HCT116 (cell line): Measurements from ENCODE around the gene GAL3ST2. TPM values are rescaled to one million over a fixed set of nuclear protein-coding genes. Genes with fewer than 3 reads are reported as not detected.

ENCODE experiments used
- ATAC-seq: fragments of 200-7000 bp; cut with Tn5 transposase; 2 replicates; pipeline ENCODE4 v1.9.1; 2020; ENCODE audit warnings: mild to moderate bottlenecking, moderate library complexity
- BruUV-seq: library from RNA; stranded (reverse); fragments of 400-500 nt; replicated peaks from 2 replicates; lab custom pipeline; 2021; lab: Mats Ljungman, UMichigan
- CTCF ChIA-PET: fragments of 300-600 bp; sonication (Branson Sonifier 250); formaldehyde crosslinking; loops from one replicate; lab custom pipeline; 2021; ENCODE audit warnings: antibody characterized with exemption; lab: Charles Lee
- POLR2A ChIA-PET: fragments of 300-600, 350-600 bp; sonication (Branson Sonifier 250); formaldehyde crosslinking; loops from one replicate; lab custom pipeline; 2021; ENCODE audit warnings: antibody characterized with exemption; lab: Charles Lee
- RAD21 ChIA-PET, 2 experiments: fragments of 300-600 bp; sonication (Branson Sonifier 250); formaldehyde crosslinking; loops; one replicate each; lab custom pipeline; 2023; ENCODE audit warnings: low total read pairs in 2 of 2; ENCODE audit not compliant: uncharacterized antibody in 2 of 2, unreplicated experiment in 2 of 2, low non-redundant PET in 1 of 2; lab: Charles Lee
- DNase-seq: peaks from one replicate; pipeline ENCODE4 v3.0.0-alpha.2; 2010; ENCODE audit warnings: low read depth, low spot score
- H2AFZ ChIP-seq: fragments of 200-600 bp; shearing (Covaris generic), sonication (generic); 2 replicates; pipeline ENCODE4 v1.6.1; 2017; ENCODE audit warnings: low read depth, mixed run types, mixed read lengths, antibody characterized with exemption, low read length; ENCODE audit not compliant: poor library complexity, severe bottlenecking
- H3K27ac ChIP-seq: 2 replicates; pipeline ENCODE4 v1.5.1; 2012; ENCODE audit warnings: low read depth, low read length
- H3K27me3 ChIP-seq: fragments of 200-600 bp; sonication (generic); 2 replicates; pipeline ENCODE4 v1.6.1; 2016; ENCODE audit warnings: mixed run types, low read length, mixed read lengths; ENCODE audit not compliant: insufficient read depth
- H3K36me3 ChIP-seq, 2 experiments: fragments of 200-500 bp in 1 of 2; fragments of 200-600 bp in 1 of 2; sonication (Bioruptor generic) in 1 of 2; sonication (generic) in 1 of 2; 2 replicates each; pipeline versions ENCODE4 v1.5.1 to v1.6.1; 2014 to 2016; ENCODE audit warnings: low read length in 2 of 2, inconsistent platforms in 1 of 2, mixed read lengths in 1 of 2, mixed run types in 1 of 2; ENCODE audit not compliant: insufficient read depth in 2 of 2, control insufficient read depth in 1 of 2
- H3K4me1 ChIP-seq, 2 experiments: fragments of 200-600 bp in 1 of 2; sonication (generic) in 1 of 2; 2 replicates each; pipeline versions ENCODE4 v1.5.1 to v1.6.1; 2012 to 2017; ENCODE audit warnings: low read length in 2 of 2, inconsistent platforms in 1 of 2, mild to moderate bottlenecking in 1 of 2, mixed read lengths in 1 of 2, mixed run types in 1 of 2, moderate library complexity in 1 of 2; ENCODE audit not compliant: insufficient read depth in 2 of 2, control insufficient read depth in 1 of 2
- H3K4me2 ChIP-seq: fragments of 200-600 bp; sonication (generic); 2 replicates; pipeline ENCODE4 v1.6.1; 2017; ENCODE audit warnings: mixed run types, low read length, mixed read lengths
- H3K4me3 ChIP-seq, 2 experiments: fragments of 200-600 bp in 1 of 2; sonication (generic) in 1 of 2; replicated peaks in 1 of 2; 2 replicates each; pipeline ENCODE4 v1.5.1; 2011 to 2016; ENCODE audit warnings: low read length in 2 of 2, control low read depth in 1 of 2, low read depth in 1 of 2, mild to moderate bottlenecking in 1 of 2, mixed read lengths in 1 of 2, mixed run types in 1 of 2
- H3K79me2 ChIP-seq: fragments of 200-600 bp; sonication (generic); 2 replicates; pipeline ENCODE4 v1.6.1; 2017; ENCODE audit warnings: mild to moderate bottlenecking, mixed run types, low read length, moderate library complexity, mixed read lengths; ENCODE audit not compliant: insufficient read depth
- H3K9ac ChIP-seq: fragments of 200-600 bp; sonication (generic); 2 replicates; pipeline ENCODE4 v1.6.1; 2016; ENCODE audit warnings: low read length, mixed read lengths
- H3K9me2 ChIP-seq: fragments of 200-600 bp; sonication (generic), shearing (Covaris generic); 2 replicates; pipeline ENCODE4 v1.6.1; 2017; ENCODE audit warnings: mixed run types, mild to moderate bottlenecking, moderate library complexity; ENCODE audit not compliant: insufficient read depth
- H3K9me3 ChIP-seq, 2 experiments: fragments of 200-500 bp in 1 of 2; fragments of 200-600 bp in 1 of 2; sonication (Bioruptor generic) in 1 of 2; sonication (generic) in 1 of 2; 2 replicates each; pipeline ENCODE4 v1.6.1; 2014 to 2017; ENCODE audit warnings: low read length in 2 of 2, mixed read lengths in 2 of 2, inconsistent platforms in 1 of 2, low read depth in 1 of 2, mild to moderate bottlenecking in 1 of 2, mixed run types in 1 of 2, moderate library complexity in 1 of 2; ENCODE audit not compliant: control insufficient read depth in 1 of 2, insufficient read depth in 1 of 2
- H4K20me1 ChIP-seq: fragments of 200-600 bp; sonication (generic), shearing (Covaris generic); 2 replicates; pipeline ENCODE4 v1.6.1; 2017; ENCODE audit warnings: mixed run types, mild to moderate bottlenecking, moderate library complexity; ENCODE audit not compliant: insufficient read depth
- CBX3 ChIP-seq: IDR thresholded peaks from 2 replicates; pipeline ENCODE4 v1.6.1; 2012; ENCODE audit warnings: low read depth
- CEBPB ChIP-seq: IDR thresholded peaks from 2 replicates; pipeline ENCODE4 v1.6.1; 2012; ENCODE audit warnings: low read depth
- EGR1 ChIP-seq: IDR thresholded peaks from 2 replicates; pipeline ENCODE4 v1.6.1; 2012; ENCODE audit warnings: low read depth
- EZH2 ChIP-seq: fragments of 200-600 bp; sonication (generic); IDR thresholded peaks from 2 replicates; pipeline ENCODE4 v1.6.1; 2017; ENCODE audit warnings: antibody characterized with exemption, mixed run types
- EZH2phosphoT487 ChIP-seq: fragments of 200-600 bp; IDR thresholded peaks from 2 replicates; pipeline ENCODE4 v1.6.1; 2018; ENCODE audit warnings: antibody characterized with exemption, borderline replicate concordance
- FOSL1 ChIP-seq: IDR thresholded peaks from 2 replicates; pipeline ENCODE4 v1.6.1; 2012; ENCODE audit warnings: low read depth
- POLR2A ChIP-seq: IDR thresholded peaks from 2 replicates; pipeline ENCODE4 v1.7.0; 2011; ENCODE audit warnings: borderline replicate concordance; ENCODE audit not compliant: insufficient read depth, insufficient read length; ENCODE audit errors: extremely low read depth
- POLR2AphosphoS5 ChIP-seq: IDR thresholded peaks from 2 replicates; pipeline ENCODE4 v1.6.1; 2011; ENCODE audit warnings: mild to moderate bottlenecking, low read depth, low read length, moderate library complexity
- SIN3A ChIP-seq: IDR thresholded peaks from 2 replicates; pipeline ENCODE4 v1.6.1; 2012; ENCODE audit warnings: low read depth
- YY1 ChIP-seq: IDR thresholded peaks from 2 replicates; pipeline ENCODE4 v1.6.1; 2011; ENCODE audit warnings: low read length, low read depth, moderate library complexity, mild to moderate bottlenecking; ENCODE audit not compliant: insufficient replicate concordance; ENCODE audit errors: extremely low read depth
- ZNF274 ChIP-seq: fragments of 200-500 bp; sonication (Bioruptor generic); IDR thresholded peaks from 2 replicates; pipeline ENCODE4 v1.6.1; 2014; ENCODE audit warnings: mild to moderate bottlenecking, low read depth, low read length, inconsistent platforms
- intact Hi-C: fragments of 100-400 bp; cut with micrococcal nuclease; formaldehyde crosslinking; loops from 2 replicates; pipeline ENCODE4 v1.10.0; 2022
- total RNA-seq: library from RNA; stranded (reverse); gene quantifications from one replicate; pipeline ENCODE4 v1.2.1, GENCODE V29; 2021; ENCODE audit not compliant: unreplicated experiment
- TF ChIP-seq, protein P1 (sequence below): IDR thresholded peaks from 2 replicates; pipeline ENCODE4 v1.6.1; 2012
- TF ChIP-seq, protein P2 (sequence below): IDR thresholded peaks from 2 replicates; pipeline ENCODE4 v1.6.1; 2011; ENCODE audit warnings: mild to moderate bottlenecking, low read length, moderate library complexity; ENCODE audit not compliant: insufficient replicate concordance; ENCODE audit errors: extremely low read depth
- TF ChIP-seq, protein P3 (sequence below): IDR thresholded peaks from 2 replicates; pipeline ENCODE4 v1.6.1; 2012; ENCODE audit warnings: low read depth
- TF ChIP-seq, protein P4 (sequence below): IDR thresholded peaks from 2 replicates; pipeline ENCODE4 v1.6.1; 2012

Gene GAL3ST2
- total RNA-seq, 1 experiment from 2014 or later, result 0.44 TPM

DNA sequence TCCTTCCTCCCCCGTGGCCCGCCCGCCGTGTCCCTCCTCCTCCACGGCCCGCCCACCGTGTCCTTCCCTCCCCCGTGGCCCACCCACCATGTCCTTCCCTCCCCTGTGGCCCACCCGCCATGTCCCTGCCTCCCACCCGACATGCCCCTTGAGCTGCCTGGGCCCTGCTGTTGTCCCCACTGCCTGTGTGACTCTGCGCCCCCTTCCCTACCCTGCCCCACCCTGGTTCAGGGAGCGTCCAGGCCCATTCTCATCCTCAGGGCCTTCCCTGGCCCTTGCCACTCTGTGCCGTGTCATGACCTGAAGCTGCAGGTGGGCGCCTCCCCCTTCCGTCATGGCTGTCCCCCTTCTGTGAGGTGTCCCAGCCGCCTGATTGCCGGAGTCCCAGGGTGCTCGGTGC is 21.5 kb upstream of the GAL3ST2 start:
- no peaks in the 10 kb centered on the region for H3K27me3 ChIP-seq
- peaks cover 11 to 12% of the 10 kb centered on the region in 2 experiments; a peak in 3 of 4 replicates for H3K36me3 ChIP-seq
- H3K27ac ChIP-seq, result no peak overlapping the region
- ATAC-seq (no peak), DNase-seq (no peak)
- H3K9me2 ChIP-seq, result no peaks in the 10 kb centered on the region
- no peak overlapping the region for H2AFZ ChIP-seq
- no TSS peak for BruUV-seq
- no peaks in the 10 kb centered on the region for H4K20me1 ChIP-seq
- no peaks in the 10 kb centered on the region for H3K79me2 ChIP-seq
- no peak overlapping the region for H3K4me3 ChIP-seq
- TF ChIP-seq, protein P1, sequence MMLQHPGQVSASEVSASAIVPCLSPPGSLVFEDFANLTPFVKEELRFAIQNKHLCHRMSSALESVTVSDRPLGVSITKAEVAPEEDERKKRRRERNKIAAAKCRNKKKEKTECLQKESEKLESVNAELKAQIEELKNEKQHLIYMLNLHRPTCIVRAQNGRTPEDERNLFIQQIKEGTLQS, result no peak
- no peak for TF ChIP-seq SIN3A
- TF ChIP-seq EZH2phosphoT487, result no peak
- RAD21 ChIA-PET, result no interaction called here
- no peak overlapping the region for H3K9ac ChIP-seq
- H3K4me2 ChIP-seq, result no peak overlapping the region
- CTCF ChIA-PET, result no interaction called here
- H3K9me3 ChIP-seq, result no peaks in the 10 kb centered on the region
- intact Hi-C loops, result no loop called here
- POLR2A ChIA-PET, result no interaction called here
- H3K4me1 ChIP-seq, result no peaks in the 10 kb centered on the region

DNA sequence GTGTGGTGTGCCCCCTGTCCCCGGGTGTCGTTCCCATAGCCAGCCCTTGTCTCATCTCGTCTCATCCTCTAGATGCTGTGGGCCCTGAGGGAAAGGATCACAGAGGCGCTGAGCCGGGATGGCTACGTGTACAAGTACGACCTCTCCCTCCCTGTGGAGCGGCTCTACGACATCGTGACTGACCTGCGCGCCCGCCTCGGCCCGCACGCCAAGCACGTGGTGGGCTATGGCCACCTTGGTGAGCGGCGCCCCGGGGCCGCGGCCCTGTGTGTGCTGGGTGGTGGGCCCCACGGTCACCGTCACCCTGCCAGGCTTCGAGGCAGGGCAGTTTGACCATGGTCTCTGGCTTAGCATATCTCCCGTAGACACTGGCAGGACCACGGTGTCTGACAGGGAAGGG is 20.8 kb upstream of the GAL3ST2 start:
- no peak overlapping the region for H3K4me3 ChIP-seq
- no peaks in the 10 kb centered on the region for H3K9me2 ChIP-seq
- no peaks in the 10 kb centered on the region for H4K20me1 ChIP-seq
- H2AFZ ChIP-seq, result no peak overlapping the region
- ChIA-PET POLR2A (no interaction called here), RAD21 (no interaction called here)
- DNase-seq (no peak), ATAC-seq (no peak)
- no peak overlapping the region for H3K27ac ChIP-seq
- no peaks in the 10 kb centered on the region for H3K9me3 ChIP-seq
- intact Hi-C loops, result no loop called here
- H3K79me2 ChIP-seq, result no peaks in the 10 kb centered on the region
- peaks cover 11 to 17% of the 10 kb centered on the region in 2 experiments; a peak in 3 of 4 replicates for H3K36me3 ChIP-seq
- H3K4me1 ChIP-seq, result no peaks in the 10 kb centered on the region
- no peaks in the 10 kb centered on the region for H3K27me3 ChIP-seq
- H3K4me2 ChIP-seq, result no peak overlapping the region
- no TSS peak for BruUV-seq
- TF ChIP-seq EGR1 (no peak), ZNF274 (no peak), CBX3 (no peak), FOSL1 (no peak), POLR2A (no peak), YY1 (no peak), EZH2phosphoT487 (no peak), CEBPB (no peak), EZH2 (no peak), POLR2AphosphoS5 (no peak)
- TF ChIP-seq, protein P2, sequence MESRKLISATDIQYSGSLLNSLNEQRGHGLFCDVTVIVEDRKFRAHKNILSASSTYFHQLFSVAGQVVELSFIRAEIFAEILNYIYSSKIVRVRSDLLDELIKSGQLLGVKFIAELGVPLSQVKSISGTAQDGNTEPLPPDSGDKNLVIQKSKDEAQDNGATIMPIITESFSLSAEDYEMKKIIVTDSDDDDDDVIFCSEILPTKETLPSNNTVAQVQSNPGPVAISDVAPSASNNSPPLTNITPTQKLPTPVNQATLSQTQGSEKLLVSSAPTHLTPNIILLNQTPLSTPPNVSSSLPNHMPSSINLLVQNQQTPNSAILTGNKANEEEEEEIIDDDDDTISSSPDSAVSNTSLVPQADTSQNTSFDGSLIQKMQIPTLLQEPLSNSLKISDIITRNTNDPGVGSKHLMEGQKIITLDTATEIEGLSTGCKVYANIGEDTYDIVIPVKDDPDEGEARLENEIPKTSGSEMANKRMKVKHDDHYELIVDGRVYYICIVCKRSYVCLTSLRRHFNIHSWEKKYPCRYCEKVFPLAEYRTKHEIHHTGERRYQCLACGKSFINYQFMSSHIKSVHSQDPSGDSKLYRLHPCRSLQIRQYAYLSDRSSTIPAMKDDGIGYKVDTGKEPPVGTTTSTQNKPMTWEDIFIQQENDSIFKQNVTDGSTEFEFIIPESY, result no peak
- TF ChIP-seq, protein P3, sequence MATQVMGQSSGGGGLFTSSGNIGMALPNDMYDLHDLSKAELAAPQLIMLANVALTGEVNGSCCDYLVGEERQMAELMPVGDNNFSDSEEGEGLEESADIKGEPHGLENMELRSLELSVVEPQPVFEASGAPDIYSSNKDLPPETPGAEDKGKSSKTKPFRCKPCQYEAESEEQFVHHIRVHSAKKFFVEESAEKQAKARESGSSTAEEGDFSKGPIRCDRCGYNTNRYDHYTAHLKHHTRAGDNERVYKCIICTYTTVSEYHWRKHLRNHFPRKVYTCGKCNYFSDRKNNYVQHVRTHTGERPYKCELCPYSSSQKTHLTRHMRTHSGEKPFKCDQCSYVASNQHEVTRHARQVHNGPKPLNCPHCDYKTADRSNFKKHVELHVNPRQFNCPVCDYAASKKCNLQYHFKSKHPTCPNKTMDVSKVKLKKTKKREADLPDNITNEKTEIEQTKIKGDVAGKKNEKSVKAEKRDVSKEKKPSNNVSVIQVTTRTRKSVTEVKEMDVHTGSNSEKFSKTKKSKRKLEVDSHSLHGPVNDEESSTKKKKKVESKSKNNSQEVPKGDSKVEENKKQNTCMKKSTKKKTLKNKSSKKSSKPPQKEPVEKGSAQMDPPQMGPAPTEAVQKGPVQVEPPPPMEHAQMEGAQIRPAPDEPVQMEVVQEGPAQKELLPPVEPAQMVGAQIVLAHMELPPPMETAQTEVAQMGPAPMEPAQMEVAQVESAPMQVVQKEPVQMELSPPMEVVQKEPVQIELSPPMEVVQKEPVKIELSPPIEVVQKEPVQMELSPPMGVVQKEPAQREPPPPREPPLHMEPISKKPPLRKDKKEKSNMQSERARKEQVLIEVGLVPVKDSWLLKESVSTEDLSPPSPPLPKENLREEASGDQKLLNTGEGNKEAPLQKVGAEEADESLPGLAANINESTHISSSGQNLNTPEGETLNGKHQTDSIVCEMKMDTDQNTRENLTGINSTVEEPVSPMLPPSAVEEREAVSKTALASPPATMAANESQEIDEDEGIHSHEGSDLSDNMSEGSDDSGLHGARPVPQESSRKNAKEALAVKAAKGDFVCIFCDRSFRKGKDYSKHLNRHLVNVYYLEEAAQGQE, result no peak
- TF ChIP-seq, protein P4, sequence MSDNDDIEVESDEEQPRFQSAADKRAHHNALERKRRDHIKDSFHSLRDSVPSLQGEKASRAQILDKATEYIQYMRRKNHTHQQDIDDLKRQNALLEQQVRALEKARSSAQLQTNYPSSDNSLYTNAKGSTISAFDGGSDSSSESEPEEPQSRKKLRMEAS, result no peak
- TF ChIP-seq, all 23 proteins: peak for 0
- CTCF ChIA-PET, result no interaction called here
- H3K9ac ChIP-seq, result no peak overlapping the region
